Stimulated activated CD4-positive, alpha-beta T cell treated with anti-CD3 and anti-CD28 coated beads, Interleukin-4, amount 100 ng/mL, for 4 hours (primary cell): ENCODE data around the gene BRSK2.

Source experiments
- DNase-seq, 2 experiments: peaks; one replicate each; pipeline ENCODE4 v3.0.0-alpha.2; 2020

Gene BRSK2

DNA sequence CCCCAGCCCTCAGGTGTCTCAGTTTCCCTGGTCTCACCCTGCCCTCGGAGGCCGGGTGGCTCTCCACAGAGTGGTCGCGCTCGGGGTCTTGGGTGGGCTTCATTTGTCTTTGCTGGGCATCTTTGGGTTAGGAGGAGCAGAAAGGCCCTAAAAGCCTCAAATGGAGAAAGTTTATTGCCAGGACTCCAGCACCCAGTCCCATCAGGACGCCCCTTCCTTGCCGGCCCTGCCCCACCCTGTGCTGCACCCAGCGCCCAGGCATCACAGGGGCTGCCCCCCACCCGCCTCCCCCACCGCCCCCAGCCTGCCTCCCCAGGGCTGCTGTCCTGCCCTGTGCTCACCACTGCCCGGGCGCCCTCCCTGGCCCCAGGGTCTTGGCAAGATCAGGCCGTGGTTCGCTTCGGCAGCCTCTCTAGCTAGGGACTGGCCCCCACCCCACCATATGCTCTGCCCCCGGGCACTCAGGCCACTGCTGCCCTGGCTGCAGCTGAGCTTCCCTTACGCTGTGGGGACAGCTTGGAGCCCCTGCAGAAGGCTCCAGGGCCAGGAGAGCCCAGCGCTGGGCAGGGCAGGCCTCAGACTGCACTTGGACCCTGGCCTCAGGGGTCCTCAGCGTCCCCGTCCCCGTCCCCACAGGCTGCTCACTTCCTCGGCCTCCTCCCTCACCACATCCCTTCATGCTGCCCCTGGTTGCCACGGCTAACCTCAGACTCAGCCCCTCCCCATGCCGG lies 65.5 kb downstream of the BRSK2 start:
- DNase-seq, result no peak

DNA sequence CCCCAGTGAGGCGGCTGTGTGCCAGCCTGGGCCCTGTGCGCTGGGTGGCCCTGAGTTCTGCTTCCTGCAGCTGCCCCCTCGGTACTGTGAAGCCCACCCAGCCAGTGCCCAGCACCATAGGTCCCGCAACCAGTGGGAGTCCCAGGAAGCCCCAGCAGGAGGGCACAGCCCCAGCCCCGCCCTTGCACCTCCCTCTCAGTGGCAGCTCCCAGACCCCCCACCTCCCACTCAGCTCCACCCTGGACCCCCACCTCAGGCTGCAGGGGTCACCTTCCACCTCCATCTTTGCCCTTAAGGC lies 66.0 kb downstream of the BRSK2 start:
- DNase-seq, result no peak

DNA sequence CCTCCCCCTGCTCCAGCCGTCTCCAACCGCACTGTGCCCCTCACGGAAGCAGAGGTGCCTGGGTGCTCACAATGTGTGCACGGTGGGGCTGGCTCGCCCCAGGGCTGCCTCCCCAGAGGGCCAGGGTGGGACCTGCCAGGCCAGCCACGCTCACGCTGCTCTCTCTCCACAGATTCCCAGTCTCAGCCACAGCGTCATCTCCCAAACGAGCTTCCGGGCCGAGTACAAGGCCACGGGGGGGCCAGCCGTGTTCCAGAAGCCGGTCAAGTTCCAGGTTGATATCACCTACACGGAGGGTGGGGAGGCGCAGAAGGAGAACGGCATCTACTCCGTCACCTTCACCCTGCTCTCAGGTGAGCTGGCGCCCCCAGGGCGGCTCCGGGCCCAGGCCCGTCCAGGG lies 66.4 kb downstream of the BRSK2 start:
- DNase-seq, result no peak

DNA sequence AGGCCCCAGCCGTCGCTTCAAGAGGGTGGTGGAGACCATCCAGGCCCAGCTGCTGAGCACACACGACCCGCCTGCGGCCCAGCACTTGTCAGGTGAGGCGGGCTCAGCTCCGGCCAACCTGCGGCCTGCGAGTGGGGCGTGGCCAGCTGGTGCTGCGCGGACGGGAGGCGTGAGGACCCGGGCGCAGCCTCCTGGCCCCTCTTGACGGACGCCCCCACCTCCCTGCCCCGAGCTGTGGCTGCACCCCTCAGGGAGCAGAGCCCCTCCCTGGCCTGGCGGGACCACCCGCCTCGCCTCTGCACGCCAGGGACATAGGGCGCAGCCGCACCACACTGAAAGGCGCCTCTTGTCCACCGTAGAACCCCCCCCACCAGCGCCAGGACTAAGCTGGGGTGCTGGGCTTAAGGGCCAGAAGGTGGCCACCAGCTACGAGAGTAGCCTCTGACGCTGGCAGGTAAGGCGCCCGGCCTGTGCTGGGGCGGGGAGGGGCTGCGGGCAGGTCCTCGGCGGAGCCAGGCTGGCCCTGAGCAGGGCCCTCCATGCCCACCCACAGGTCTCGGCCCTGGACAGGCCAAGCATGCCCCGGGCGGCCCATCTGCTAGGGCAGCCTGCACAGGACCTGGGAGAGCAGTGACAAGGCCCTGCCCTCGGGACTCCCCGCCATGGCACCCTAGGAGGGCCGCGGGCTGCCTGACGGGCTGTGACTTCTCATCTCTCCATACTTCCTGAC lies 67.0 kb downstream of the BRSK2 start:
- no peak for DNase-seq

DNA sequence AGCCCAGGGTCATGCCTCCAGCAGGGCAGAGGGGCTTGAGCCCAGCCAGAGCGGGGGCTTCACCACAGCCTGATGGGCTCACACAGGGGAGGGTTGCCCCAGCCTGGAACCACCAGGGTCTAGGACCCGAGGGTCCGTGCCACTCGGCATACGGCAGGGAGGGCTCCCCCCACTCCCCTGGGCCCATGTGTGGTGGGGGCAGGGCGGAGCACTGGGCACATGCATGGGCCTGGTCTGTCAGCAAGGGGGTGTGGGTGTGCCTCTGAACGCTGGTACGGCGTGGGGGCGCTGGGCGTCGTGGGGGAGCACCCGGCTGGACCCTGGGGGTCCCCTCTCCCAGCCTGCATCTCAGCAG lies 67.6 kb downstream of the BRSK2 start:
- no peak for DNase-seq

DNA sequence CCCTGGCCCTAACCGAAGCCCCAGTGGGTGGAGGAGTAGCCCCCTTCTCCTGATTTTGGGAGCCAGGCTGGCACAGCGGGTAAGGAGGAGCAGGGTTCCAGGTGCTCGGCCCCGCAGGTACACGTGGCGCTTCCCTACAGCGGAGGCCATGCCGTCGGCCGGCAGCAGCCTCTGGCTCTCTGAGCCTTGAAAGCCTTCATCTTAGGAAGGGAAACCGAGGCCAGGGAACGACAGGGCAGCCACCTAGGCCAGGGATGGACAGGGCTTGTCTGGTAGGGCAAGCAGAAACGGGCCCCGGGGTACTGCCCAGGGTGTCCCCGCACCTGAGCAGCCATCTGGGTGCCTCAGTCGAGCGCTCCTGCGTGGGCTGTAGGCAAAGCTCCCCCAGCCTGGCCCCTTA lies 68.1 kb downstream of the BRSK2 start:
- DNase-seq, result no peak

DNA sequence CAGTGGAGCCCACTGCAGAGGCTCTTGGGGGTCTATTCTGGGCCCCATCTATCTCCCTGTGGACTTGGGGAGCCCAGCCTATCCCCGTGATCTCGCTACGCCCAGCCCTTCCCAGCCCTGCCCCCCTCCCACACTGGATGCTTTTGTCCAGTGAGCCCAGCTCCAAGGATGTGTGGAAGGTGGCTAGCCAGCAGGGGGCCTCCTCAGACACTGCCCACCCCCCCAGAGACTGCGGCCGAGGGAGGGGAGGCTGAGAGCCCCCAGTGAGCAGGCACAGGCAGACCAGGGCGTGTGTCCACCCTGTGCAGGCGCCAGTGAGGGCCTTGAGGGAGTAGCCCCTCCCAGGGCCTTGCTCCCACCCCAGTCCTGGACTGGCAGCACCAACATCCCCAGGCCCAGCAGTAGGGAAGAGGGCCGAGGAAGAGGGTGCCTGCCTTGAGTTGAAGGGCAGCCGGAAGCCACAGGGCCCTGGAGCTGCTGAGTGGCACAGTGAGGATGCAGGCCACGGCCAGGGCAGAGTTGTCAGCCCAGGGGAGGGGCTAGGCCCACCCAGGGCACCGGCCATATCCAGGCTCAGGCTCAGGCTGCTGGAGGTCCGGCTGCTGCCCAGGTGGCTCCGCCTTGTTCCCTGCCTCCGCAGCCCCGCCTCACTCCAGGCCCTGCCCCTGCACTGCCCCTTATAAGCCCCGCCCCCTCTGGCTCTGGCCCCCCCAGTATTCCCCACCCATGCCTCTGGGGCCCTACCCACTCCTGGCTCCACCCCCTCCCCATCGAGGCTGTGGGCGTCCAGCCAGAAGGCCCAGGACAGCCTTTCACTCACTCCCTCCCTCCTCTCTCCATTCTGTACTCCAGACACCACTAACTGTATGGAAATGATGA lies 68.8 kb downstream of the BRSK2 start:
- no peak for DNase-seq

DNA sequence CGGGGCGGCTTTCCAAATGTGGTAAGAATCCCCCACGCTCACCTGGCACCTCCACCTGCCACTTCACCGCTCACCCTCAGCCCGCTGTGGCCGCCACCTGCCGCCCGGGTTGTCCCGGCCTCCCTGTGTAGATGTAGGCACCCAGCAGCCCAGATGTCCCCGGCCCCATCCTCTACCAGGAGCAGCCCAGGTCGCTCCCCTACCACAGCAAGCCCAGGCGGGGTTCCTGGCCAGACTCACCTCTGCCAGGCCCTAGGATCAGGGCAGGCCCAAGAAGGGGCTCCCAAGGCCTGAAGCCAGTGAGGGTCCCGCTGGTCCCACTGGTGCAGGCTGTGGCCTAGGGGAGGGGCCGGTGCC lies 69.5 kb downstream of the BRSK2 start:
- no peak for DNase-seq

DNA sequence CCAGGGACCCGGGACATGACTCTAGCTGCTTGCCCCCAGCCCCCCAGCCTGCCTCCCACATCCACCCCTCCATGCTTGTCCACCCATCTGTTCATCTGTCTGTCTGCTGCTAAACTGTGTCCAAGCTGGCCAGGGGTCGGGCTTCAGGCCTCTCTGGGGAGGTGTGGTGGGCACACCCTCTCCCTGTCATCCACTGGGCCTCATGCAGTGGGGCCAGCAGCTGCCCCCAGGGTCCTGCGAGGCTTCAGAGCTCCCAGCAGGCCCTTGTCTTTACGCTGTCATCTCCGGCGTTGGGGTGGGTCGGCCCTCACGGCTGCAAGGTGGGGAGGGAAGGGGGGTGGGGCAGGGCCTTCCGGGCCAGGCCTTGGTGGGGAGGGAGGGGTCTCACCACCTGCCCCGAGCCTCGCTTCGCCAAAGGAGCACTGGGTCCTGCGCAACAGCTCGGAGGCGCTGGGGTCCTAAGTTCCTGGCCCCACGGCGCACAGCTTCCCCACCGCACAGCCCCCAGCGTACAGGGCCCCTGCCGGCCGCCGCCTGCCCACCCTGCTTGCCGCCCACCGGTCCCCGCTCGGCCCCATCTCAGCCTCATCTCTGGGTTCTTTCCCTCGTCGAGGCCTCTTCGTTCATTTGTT lies 70.1 kb downstream of the BRSK2 start:
- no peak for DNase-seq

DNA sequence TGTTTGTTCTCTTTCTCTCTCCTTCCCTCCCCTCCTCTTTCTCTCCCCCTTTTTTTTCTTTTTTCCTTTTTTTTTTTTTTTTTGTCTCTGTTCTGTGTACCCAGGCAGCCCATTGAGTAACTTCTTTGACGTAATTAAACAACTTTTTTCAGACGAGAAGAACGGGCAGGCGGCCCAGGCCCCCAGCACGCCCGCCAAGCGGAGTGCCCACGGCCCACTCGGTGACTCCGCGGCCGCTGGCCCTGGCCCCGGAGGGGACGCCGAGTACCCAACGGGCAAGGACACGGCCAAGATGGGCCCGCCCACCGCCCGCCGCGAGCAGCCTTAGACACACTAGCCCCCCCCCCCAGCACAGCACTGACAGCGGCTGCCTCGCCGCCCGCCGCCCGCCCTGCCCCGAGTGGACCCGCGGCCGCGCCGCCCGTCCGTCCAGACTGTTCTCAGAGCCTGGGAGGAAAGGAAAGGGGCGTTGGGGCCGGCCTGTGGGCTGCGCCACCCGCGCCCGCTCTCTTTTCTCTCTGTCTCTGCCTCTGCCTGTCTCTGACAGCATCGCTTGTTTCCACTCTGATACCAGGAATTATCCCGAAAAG lies 70.8 kb downstream of the BRSK2 start:
- no peak for DNase-seq

DNA sequence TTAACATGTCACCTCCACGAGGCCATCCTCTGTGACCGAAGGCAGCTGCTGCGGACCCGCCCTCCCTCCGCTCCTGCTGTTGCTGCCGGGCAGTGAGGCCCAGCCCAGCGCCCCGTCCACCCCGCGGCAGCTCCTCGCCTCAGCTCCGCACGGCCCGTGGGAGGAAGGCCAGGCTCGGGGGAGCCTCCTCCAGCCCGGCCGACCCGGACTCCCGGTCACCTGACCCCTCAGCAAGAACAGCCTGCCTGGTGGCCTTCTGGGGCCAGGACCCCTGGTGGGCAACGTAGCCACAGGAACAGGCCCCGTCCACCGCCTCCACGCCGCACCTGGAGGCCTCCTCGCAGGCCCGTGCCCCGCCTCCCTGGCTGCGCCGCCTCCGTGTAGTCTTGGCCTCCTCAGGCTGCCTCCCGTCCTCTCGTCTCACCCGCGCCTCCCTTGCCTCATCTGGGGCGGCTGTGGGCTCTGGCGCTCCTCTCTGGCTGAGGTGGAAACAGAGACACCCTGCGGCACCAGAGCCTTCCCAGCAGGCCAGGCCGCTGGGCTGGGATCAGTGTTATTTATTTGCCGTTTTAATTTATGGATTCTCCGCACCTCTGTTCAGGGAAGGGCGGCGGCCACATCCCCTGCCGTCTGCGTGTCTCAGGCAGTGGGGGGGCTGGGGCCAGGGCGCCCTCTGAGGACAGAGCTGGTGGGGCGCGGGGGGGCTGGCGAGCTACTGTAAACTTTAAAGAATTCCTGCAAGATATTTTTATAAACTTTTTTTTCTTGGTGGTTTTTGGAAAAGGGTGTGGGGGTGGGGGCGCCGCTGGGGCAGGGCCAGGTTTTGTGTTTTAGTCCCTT lies 71.5 kb downstream of the BRSK2 start:
- no peak for DNase-seq

DNA sequence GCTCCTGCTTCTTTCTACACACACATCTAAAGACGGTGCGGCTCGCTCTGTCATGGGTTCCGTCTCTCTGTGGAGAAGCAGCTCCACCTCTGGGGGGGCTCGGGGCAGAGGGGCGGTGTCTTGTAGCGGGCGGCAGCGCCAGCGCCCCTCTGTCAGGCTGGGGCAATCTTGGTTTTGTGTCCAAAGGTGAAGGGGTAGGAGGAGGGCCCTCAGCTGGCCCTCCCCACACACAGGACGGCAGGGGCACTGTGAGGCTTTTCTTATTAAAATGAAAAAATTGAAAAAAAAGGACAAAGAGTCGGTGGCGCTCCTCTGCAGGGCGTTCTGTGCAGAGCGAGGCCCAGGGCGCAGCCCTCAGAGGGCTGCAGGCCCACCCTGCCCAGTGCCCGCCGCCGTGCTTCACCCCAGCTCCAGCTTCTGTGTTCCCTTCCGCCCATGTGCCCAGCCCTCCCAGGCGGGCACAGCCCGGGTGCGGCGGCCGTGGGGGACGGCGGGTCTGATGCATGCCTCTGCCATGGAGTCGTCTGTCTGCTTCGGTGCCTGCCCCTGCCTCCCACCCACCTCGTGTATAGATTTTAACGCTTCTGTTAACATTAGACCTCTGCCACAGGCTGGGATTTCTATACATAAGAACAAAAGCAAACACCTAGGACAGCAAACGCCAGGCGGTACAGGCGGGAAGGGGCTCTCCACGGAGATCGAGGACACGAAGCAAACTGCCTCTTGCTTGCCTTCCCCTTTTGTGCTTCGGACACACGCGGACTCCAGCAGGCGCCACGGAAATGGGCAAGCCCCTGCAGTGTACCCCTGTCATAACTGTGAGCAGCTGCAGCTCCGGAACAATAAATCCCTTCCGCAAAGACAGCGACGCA lies 72.3 kb downstream of the BRSK2 start:
- no peak for DNase-seq

DNA sequence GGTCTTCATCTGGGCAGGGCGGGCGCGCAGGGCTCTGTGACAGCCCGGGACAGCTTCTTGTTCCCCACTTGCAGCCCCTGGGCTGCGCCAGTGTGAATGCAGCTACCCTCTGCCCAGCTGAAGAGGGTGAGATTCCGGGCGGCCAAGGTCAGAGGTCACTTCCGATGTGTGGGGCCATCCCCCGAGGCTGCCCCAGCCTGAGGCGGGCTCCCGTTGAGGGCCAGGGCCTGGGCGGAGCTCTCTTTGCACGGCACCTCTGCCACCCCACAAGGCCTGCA lies 72.9 kb downstream of the BRSK2 start:
- DNase-seq, result no peak

DNA sequence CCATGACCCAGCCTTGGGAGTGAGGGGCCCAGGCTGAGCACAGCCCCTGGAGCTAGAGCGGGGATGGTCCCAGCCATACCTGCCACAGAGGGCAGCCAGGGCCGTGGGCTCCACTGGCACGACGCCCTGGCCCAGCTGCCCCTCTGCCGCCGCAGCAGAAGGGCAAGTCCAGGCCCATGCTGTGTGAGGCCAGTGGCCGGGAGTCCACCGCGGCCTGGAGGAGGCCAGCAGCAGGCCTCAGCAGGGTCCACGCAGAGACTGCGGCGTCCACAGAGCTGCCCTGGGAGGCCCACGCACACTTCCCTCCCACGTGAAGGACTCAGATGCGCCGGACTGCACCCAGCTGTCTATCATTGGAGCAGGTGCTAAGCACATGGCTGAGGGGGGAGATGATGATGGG lies 73.3 kb downstream of the BRSK2 start:
- DNase-seq, result no peak

DNA sequence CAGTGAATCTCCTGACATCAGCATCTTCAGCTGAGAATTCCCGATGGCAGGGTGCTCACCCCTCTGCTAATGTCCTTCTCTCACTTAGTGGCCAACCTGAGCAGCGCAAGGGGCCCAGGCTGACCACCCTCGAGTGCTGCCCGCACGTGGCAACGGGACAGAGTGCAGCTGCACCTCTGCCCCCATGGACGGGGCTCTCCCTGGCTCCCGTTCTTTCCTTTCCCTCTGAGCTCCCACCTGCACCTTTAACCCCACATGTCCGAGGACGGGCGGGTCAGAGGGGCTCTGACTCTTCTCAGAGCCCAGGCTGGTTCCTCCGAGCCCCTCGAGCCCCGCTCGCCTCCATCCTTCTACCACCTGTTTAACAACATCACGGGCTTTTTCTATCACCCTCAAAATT lies 77.0 kb downstream of the BRSK2 start:
- no peak for DNase-seq

DNA sequence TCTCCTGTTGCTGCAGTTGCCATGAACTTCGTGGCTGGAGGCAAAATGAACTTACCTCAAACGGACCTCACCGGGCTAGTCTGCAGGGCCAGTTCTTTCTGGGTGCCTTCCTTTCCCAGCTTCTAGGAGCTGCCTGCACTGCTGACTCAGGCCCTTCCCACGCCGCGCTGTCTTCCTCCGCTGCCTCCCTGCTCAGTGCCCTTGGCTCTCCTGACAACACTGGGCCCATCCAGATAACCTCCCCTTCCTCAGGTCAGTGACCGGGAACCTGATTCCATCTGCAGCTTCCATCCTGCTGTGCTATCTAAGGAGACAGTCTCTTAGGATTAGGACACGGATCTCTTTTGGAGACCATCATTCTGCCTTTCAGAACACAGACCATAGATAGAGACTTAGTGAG lies 77.5 kb downstream of the BRSK2 start:
- no peak for DNase-seq

DNA sequence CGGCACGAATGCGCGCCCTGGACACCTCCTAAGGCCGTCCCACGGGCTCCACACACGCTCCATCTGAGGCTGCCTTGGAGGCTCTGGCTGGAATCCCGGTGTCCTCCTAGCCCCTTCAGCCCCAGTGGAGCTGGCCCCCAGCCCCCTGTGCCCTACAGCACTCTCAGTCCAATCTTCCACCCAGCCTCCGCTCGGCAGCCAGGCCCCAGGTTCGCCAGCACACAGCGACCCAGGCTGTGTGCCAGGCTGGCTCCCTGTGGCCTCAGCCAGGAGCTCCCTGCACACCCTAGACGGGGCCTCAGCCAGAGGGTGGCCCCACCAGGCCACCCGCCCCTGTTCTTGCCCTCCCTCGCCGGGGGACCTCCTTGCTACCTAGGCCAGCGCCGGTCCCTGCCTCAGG lies 78.3 kb downstream of the BRSK2 start:
- no peak for DNase-seq

DNA sequence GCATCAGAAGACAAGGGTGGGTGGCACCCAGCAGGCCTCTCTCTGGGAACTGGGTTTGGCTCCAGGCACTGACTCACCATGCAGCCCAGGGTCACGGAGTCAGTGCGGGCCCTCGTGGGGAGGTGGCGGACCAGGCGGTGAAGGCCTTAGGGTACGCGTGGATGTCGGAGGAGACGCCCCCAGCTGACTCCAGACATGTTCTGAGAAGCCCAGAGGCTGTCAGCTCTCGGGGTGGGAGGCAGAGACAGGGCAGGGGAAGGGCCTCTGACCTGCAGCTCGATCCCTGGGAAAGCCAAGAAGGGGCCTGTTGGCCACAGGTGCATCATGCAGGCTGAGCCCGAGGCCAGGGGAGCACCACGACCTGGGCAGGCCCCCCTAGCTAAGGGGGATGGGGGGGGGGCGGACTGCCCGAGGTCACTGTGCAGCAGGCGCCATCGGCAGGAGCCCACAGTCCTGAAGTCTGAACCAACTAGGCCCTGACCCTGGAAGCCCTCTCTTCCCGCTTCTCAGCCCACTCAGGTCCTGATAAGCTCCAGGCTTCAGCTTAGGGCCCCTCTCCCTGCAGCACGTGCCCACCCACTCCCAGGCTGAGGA lies 78.8 kb downstream of the BRSK2 start:
- DNase-seq, result no peak

DNA sequence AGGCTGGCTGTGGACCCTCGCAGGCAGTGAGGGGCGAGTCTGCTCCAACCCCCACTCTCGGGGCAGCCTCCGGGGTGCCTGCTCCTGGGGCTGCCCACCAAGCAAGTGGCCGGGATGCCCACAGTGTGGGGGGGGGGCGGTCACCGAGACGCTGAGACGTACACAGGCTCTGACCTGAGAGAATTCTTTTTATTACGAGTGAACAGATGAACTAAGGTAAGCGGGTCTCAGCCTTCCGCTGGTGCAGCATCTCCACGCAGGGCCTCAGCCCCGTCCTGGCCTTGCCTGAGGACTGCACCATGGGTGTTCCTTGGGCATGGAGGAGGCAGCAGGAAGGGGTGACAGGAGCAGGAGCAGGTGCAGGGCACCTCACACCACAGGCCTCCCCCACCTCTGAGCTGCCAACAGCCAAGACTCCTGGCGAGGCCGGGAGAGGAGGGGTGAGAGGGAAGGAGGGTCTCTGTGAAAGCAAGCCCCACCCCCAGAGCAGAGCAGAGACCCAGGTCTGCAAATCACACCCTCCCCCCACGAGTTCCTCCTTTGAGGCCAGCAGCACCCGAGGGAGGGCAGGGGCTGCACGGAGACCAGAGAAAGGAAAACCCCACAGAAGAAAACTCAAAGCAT lies 79.7 kb downstream of the BRSK2 start:
- no peak for DNase-seq

DNA sequence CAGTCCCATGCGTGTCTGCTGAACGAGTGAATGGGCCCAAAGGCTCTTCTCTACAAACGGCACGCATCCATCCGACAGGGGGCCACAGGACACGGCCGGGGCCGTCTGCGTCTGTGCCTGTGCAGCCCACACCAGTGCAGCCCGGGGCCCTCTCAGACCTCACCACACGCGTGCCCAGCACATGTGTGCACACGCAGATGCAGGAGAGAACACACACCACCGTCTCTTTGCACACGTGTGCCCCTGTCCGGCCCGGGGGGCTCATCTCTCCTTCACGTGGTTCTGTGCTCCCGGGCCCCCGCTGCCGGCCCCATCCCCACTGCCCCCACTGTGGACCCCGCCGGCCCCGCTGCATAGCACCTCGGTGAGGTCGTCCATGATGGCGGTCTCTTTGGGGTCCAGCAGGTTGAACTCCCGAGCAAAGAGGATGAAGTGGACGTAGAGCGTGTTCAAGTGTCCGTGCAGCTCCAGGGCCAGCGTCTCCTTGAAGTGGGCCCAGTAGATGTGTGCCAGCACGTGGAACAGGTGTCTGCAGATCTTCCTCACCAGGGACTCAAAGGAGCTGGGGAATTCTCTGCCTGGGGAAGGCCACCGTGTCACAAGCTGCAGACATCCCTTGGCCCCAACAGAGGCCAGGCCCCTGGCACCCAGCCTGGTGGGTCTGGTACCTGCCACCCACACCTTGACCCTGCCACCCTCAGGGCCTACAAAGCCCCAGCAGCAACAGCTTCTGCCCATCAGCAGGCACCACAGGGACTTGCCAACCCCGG lies 80.4 kb downstream of the BRSK2 start:
- no peak for DNase-seq
